Measurements from ENCODE around the gene ARHGEF1.

- no peak for TF ChIP-seq REST (IDR thresholded peaks at IDR 0.05; ENCODE audit: insufficient read depth in 1 of 2, low read depth in 2 of 2, low read length in 2 of 2)
- TF ChIP-seq SIN3A (IDR thresholded peaks at IDR 0.05; ENCODE audit: borderline replicate concordance, insufficient read depth, low read length) = no peak
- no peak for TF ChIP-seq TAF1 (IDR thresholded peaks at IDR 0.05; ENCODE audit: borderline replicate concordance, insufficient read depth, low read length)
Observed at GRCh38 chr19:41955521-41955920, 72.5 kb downstream of the ARHGEF1 start.

Data from PFSK-1 (cell line).